Measurements from ENCODE around the gene SLC1A3. TPM values are rescaled to one million over a fixed set of nuclear protein-coding genes. Genes with fewer than 3 reads are reported as not detected.

SLC1A3 gene
- total and polyA plus RNA-seq, 2 donors (not counting 1 experiment from before 2014, with no cell fraction given) = 0.52 to 3.3 TPM

DNA sequence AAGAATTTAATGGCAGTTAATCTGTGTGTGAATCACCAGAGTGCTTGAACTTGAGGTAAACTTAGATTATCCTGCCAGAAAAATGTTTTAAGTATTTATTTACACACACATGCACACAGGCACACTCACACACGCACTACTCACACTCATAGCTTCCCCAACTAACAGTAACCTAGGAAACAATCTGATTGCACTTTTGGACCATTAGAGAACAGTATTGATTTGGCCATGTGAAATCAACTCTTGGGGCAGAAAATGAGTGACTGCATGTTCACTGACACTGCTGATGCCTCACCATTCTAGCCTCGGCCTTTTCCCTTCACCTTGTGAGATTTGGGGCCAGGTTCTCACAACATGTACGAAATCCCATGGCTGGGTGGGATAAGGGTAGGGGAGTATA is 64.1 kb downstream of the SLC1A3 start:
- Histone ChIP-seq H3K27me3 (ENCODE audit: control insufficient read depth, insufficient read depth, low read length) (no peaks in the 10 kb centered on the region), H3K79me2 (ENCODE audit: control insufficient read depth, insufficient read depth, low read length) (no peaks in the 10 kb centered on the region), H3K9me3 (ENCODE audit: control insufficient read depth, insufficient read depth, low read depth, low read length) (no peaks in the 10 kb centered on the region), H3K36me3 (ENCODE audit: control insufficient read depth, insufficient read depth, low read length) (no peaks in the 10 kb centered on the region), H3K4me1 (ENCODE audit: control insufficient read depth, extremely low read depth, insufficient read depth, low read length) (no peaks in the 10 kb centered on the region), H3K4me3 (replicated peaks in 1 of 4; ENCODE audit: control extremely low read depth in 1 of 4, insufficient read depth in 1 of 4, low read depth in 3 of 4, low read length in 4 of 4) (no peak overlapping the region), H3K4me2 (ENCODE audit: extremely low read depth, insufficient read depth, low read length) (no peak overlapping the region), H4K20me1 (ENCODE audit: control insufficient read depth, extremely low read depth, insufficient read depth, low read length) (no peaks in the 10 kb centered on the region), H3K27ac (ENCODE audit: insufficient read depth, low read length) (no peak overlapping the region), H2AFZ (ENCODE audit: low read length) (no peak overlapping the region), H3K9ac (ENCODE audit: insufficient read depth, low read length) (no peak overlapping the region)
- TF ChIP-seq, protein P1, sequence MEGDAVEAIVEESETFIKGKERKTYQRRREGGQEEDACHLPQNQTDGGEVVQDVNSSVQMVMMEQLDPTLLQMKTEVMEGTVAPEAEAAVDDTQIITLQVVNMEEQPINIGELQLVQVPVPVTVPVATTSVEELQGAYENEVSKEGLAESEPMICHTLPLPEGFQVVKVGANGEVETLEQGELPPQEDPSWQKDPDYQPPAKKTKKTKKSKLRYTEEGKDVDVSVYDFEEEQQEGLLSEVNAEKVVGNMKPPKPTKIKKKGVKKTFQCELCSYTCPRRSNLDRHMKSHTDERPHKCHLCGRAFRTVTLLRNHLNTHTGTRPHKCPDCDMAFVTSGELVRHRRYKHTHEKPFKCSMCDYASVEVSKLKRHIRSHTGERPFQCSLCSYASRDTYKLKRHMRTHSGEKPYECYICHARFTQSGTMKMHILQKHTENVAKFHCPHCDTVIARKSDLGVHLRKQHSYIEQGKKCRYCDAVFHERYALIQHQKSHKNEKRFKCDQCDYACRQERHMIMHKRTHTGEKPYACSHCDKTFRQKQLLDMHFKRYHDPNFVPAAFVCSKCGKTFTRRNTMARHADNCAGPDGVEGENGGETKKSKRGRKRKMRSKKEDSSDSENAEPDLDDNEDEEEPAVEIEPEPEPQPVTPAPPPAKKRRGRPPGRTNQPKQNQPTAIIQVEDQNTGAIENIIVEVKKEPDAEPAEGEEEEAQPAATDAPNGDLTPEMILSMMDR (conservative IDR thresholded peaks at IDR 0.05 in 1 of 2, IDR thresholded peaks at IDR 0.05 in 1 of 2; ENCODE audit: low read depth in 1 of 2, low read length in 2 of 2) = no peak
- no peak for TF ChIP-seq EZH2 (IDR thresholded peaks at IDR 0.05; ENCODE audit: low read length, missing control alignments)
- peak in 1 of 2 donors; percentile 34 for DNase-seq (ENCODE audit: low read depth in 2 of 2)

DNA sequence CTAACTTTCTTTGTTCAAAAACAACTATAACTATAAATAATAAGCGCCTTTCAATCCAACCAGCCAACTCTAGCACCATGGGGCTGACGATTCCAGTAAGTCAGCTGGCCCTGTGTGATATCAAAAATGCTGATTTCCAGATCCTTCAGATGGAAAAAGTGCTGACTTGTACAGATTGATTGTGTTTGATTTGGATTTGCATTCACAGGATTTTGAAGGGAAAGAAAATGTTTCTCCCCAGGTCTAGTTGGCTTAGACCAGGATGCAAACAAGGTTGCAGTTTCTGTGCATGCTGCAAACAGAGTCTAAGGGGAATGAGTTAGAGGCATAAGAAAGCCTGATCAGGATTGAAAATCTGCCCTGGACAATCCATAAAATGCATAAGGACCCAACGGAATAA is 68.9 kb downstream of the SLC1A3 start:
- Histone ChIP-seq H2AFZ (ENCODE audit: low read length) (no peak overlapping the region), H3K9ac (ENCODE audit: insufficient read depth, low read length) (no peak overlapping the region), H3K4me1 (ENCODE audit: control insufficient read depth, extremely low read depth, insufficient read depth, low read length) (no peaks in the 10 kb centered on the region), H4K20me1 (ENCODE audit: control insufficient read depth, extremely low read depth, insufficient read depth, low read length) (no peaks in the 10 kb centered on the region), H3K27ac (ENCODE audit: insufficient read depth, low read length) (no peak overlapping the region), H3K4me3 (replicated peaks in 1 of 4; ENCODE audit: control extremely low read depth in 1 of 4, insufficient read depth in 1 of 4, low read depth in 3 of 4, low read length in 4 of 4) (no peak overlapping the region), H3K4me2 (ENCODE audit: extremely low read depth, insufficient read depth, low read length) (no peak overlapping the region), H3K36me3 (ENCODE audit: control insufficient read depth, insufficient read depth, low read length) (no peaks in the 10 kb centered on the region), H3K27me3 (ENCODE audit: control insufficient read depth, insufficient read depth, low read length) (no peaks in the 10 kb centered on the region), H3K9me3 (ENCODE audit: control insufficient read depth, insufficient read depth, low read depth, low read length) (no peaks in the 10 kb centered on the region), H3K79me2 (ENCODE audit: control insufficient read depth, insufficient read depth, low read length) (no peaks in the 10 kb centered on the region)
- no peak for TF ChIP-seq EZH2 (IDR thresholded peaks at IDR 0.05; ENCODE audit: low read length, missing control alignments)
- TF ChIP-seq, protein P1 (conservative IDR thresholded peaks at IDR 0.05 in 1 of 2, IDR thresholded peaks at IDR 0.05 in 1 of 2; ENCODE audit: low read depth in 1 of 2, low read length in 2 of 2) = no peak
- DNase-seq (ENCODE audit: low read depth in 2 of 2) = no peak

DNA sequence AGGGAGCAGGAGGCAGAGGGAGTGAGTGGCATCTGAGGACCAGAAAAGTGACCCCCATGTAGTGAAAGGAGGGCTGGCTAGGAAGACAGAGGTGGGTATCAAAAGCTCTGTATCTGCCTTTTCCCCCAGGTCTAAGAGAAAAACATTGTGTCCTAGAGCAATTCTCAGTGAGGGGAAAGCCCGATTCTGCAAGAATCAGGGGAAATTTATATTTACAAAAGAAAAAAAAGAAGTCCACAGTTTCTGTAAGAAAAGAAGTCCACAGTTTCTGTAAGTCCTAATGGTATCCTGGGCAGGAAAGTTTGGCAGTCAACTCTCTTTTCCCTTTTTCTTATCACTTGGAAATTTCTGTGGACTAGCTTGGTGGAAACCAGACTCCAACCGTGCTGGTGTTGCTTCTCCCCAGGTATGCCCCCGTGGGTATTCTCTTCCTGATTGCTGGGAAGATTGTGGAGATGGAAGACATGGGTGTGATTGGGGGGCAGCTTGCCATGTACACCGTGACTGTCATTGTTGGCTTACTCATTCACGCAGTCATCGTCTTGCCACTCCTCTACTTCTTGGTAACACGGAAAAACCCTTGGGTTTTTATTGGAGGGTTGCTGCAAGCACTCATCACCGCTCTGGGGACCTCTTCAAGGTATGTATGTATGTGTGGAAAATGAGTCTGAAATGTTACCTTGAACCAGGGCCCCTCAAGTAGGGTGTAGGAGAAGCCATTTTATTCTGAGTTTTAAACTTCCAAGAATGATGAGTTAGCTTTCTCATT is 73.0 kb downstream of the SLC1A3 start:
- TF ChIP-seq EZH2 (IDR thresholded peaks at IDR 0.05; ENCODE audit: low read length, missing control alignments) = no peak
- TF ChIP-seq, protein P1 (conservative IDR thresholded peaks at IDR 0.05 in 1 of 2, IDR thresholded peaks at IDR 0.05 in 1 of 2; ENCODE audit: low read depth in 1 of 2, low read length in 2 of 2) = no peak
- H2AFZ ChIP-seq (ENCODE audit: low read length) = no peak overlapping the region
- H3K36me3 ChIP-seq (ENCODE audit: control insufficient read depth, insufficient read depth, low read length) = no peaks in the 10 kb centered on the region

More for the DNA sequence above, 73.0 kb downstream of the SLC1A3 start:
- DNase-seq (ENCODE audit: low read depth in 2 of 2) = no peak
- no peak overlapping the region for H3K9ac ChIP-seq (ENCODE audit: insufficient read depth, low read length)
- H3K4me1 ChIP-seq (ENCODE audit: control insufficient read depth, extremely low read depth, insufficient read depth, low read length) = no peaks in the 10 kb centered on the region
- H3K4me3 ChIP-seq (replicated peaks in 1 of 4; ENCODE audit: control extremely low read depth in 1 of 4, insufficient read depth in 1 of 4, low read depth in 3 of 4, low read length in 4 of 4) = no peak overlapping the region
- no peaks in the 10 kb centered on the region for H3K9me3 ChIP-seq (ENCODE audit: control insufficient read depth, insufficient read depth, low read depth, low read length)
- no peaks in the 10 kb centered on the region for H3K79me2 ChIP-seq (ENCODE audit: control insufficient read depth, insufficient read depth, low read length)
- H4K20me1 ChIP-seq (ENCODE audit: control insufficient read depth, extremely low read depth, insufficient read depth, low read length) = no peaks in the 10 kb centered on the region
- H3K27ac ChIP-seq (ENCODE audit: insufficient read depth, low read length) = no peak overlapping the region
- no peak overlapping the region for H3K4me2 ChIP-seq (ENCODE audit: extremely low read depth, insufficient read depth, low read length)
- H3K27me3 ChIP-seq (ENCODE audit: control insufficient read depth, insufficient read depth, low read length) = no peaks in the 10 kb centered on the region

All from fibroblast of lung (primary cell).